ENCODE results near the gene ATP6V0A1. TPM values are rescaled to one million over a fixed set of nuclear protein-coding genes. Genes with fewer than 3 reads are reported as not detected.
A peak's percentile ranks its signal among the peaks of the same experiment; 100 is the strongest.

ATP6V0A1 gene
- total and polyA plus RNA-seq, 12 donors, result 42.9 to 126 (median 88.3) TPM

- Histone ChIP-seq H3K27ac (peak overlapping the region in 4 of 5 donors; percentile 69 to 95 (median 75)), H3K27me3 (no peaks in the 10 kb centered on the region), H3K4me3 (peak overlapping the region in 2 of 4 donors; percentile 24 to 63), H3K4me1 (replicated peaks in 1 of 2) (peaks cover 10 to 27% of the 10 kb centered on the region in 2 donors), H3K9me3 (replicated peaks in 1 of 3) (no peaks in the 10 kb centered on the region), H3K36me3 (replicated peaks in 1 of 2) (no peaks in the 10 kb centered on the region)
- WGBS, 4 donors, result 11 to 28% (median 21%) methylated on average over 15 to 60 of the region's 60 CpGs
- intact Hi-C loops (cut with DNase I), result no loop called here
- peak in 6 of 7 donors; percentile 64 to 85 (median 75) for DNase-seq
- TF ChIP-seq POLR2A (IDR thresholded peaks at IDR 0.05) (peak; percentile 21 to 66), CTCF (IDR thresholded peaks at IDR 0.05) (peak in 4 of 6 experiments; percentile 48 to 70 (median 60))
Observed at GRCh38 chr17:42531455-42532354, 73.0 kb downstream of the ATP6V0A1 start.

- H3K4me3 ChIP-seq, result peak overlapping the region in 2 of 4 donors; percentile 50 to 95
- H3K27me3 ChIP-seq, result no peaks in the 10 kb centered on the region
- H3K9me3 ChIP-seq (replicated peaks in 1 of 3), result no peaks in the 10 kb centered on the region
- DNase-seq, result no peak
- intact Hi-C loops (cut with DNase I), result no loop called here
- H3K4me1 ChIP-seq (replicated peaks in 1 of 2), result peaks cover 12 to 27% of the 10 kb centered on the region in 2 donors
- H3K27ac ChIP-seq, result peak overlapping the region; percentile 26 to 100 (median 75)
- WGBS, 4 donors, result 38 to 57% (median 44%) methylated on average over 18 to 26 of the region's 26 CpGs
- TF ChIP-seq POLR2A (IDR thresholded peaks at IDR 0.05) (no peak), CTCF (IDR thresholded peaks at IDR 0.05) (no peak)
- H3K36me3 ChIP-seq (replicated peaks in 1 of 2), result peaks cover 0 to 17% of the 10 kb centered on the region in 2 donors
Observed at GRCh38 chr17:42535155-42536047, 76.7 kb downstream of the ATP6V0A1 start.

GRCh38 chr17:42536048-42536371 lies 77.3 kb downstream of the ATP6V0A1 start, which contains the start of gene NAGLU:
NAGLU (plus strand) TSS chr17:42536241; CDS start chr17:42536273, 32 bp downstream.
- WGBS, 4 donors, result 0 to 1% (median 0%) methylated on average over 4 to 40 of the region's 40 CpGs
- intact Hi-C loops (cut with DNase I), result no loop called here
- Histone ChIP-seq H3K9me3 (replicated peaks in 1 of 3) (no peaks in the 10 kb centered on the region), H3K27ac (peak within 1 kb of the TSS; percentile 26 to 100 (median 75)), H3K4me3 (peak within 1 kb of the TSS; percentile 12 to 95 (median 47)), H3K4me1 (replicated peaks in 1 of 2) (peaks cover 12 to 27% of the 10 kb centered on the region in 2 donors), H3K27me3 (no peaks in the 10 kb centered on the region), H3K36me3 (replicated peaks in 1 of 2) (peaks cover 0 to 22% of the 10 kb centered on the region in 2 donors)
- TF ChIP-seq CTCF (IDR thresholded peaks at IDR 0.05) (no peak), POLR2A (IDR thresholded peaks at IDR 0.05) (peak; percentile 53 to 76)
- peak; percentile 97 to 99 (median 97) for DNase-seq
